Breast epithelium (tissue), 4 donors: ENCODE data around the gene CTCFL. TPM values are rescaled to one million over a fixed set of nuclear protein-coding genes. Genes with fewer than 3 reads are reported as not detected.

Source experiments
- DNase-seq, 2 donors: peaks; one replicate each; pipeline ENCODE4 v3.0.0-alpha.2; 2019; ENCODE audit warnings: low spot score in 2 of 2
- H3K27ac ChIP-seq, 2 donors: fragments of 200-600 bp; sonication (generic) in 1 of 2; one replicate each; pipeline ENCODE4 v1.5.1; 2016 to 2019; ENCODE audit warnings: mild to moderate bottlenecking in 1 of 2
- H3K27me3 ChIP-seq, 2 donors: fragments of 200-600 bp; sonication (generic) in 1 of 2; one replicate each; pipeline versions ENCODE4 v1.5.1 to v1.6.0; 2017 to 2019; ENCODE audit warnings: control low read depth in 1 of 2, mild to moderate bottlenecking in 1 of 2
- H3K36me3 ChIP-seq: fragments of 200-600 bp; one replicate; pipeline ENCODE4 v1.5.1; 2019
- H3K4me1 ChIP-seq, 2 donors: fragments of 200-600 bp; sonication (generic); one replicate each; pipeline ENCODE4 v1.5.1; 2016 to 2019; ENCODE audit warnings: control low read depth in 1 of 2
- H3K4me3 ChIP-seq, 3 donors: fragments of 200-600 bp; sonication (generic); 1 replicate in 2 of 3; 2 replicates in 1 of 3; pipeline ENCODE4 v1.5.1; 2016 to 2019; ENCODE audit warnings: mild to moderate bottlenecking in 3 of 3, moderate library complexity in 2 of 3
- H3K9me3 ChIP-seq, 2 donors: fragments of 200-600 bp; sonication (generic) in 1 of 2; one replicate each; pipeline ENCODE4 v1.5.1; 2016 to 2019; ENCODE audit warnings: control low read depth in 1 of 2
- CTCF ChIP-seq, 3 donors: fragments of 450-650 bp; IDR thresholded peaks; one replicate each; pipeline ENCODE4 v1.5.1; 2016 to 2017; ENCODE audit warnings: antibody characterized with exemption in 3 of 3, mild to moderate bottlenecking in 3 of 3, moderate library complexity in 3 of 3
- POLR2A ChIP-seq: fragments of 450-650 bp; IDR thresholded peaks from one replicate; pipeline ENCODE4 v1.6.1; 2016; ENCODE audit warnings: antibody characterized with exemption, mild to moderate bottlenecking, moderate library complexity
- POLR2AphosphoS5 ChIP-seq, 3 donors: sonication (generic); formaldehyde crosslinking; IDR thresholded peaks; one replicate each; pipeline ENCODE4 v1.6.1; 2017; ENCODE audit warnings: antibody characterized with exemption in 3 of 3
- intact Hi-C: fragments of 100-400 bp; cut with DNase I; formaldehyde crosslinking; loops from one replicate; pipeline ENCODE4 v1.15.1; 2023; ENCODE audit warnings: low total_unique reads
- total RNA-seq, 3 donors: library from RNA; depleted of rRNA; stranded (reverse); fragments of >200 nt; gene quantifications; one replicate each; pipeline ENCODE4 v1.1.0, GENCODE V29; 2016

CTCFL gene
- total RNA-seq, 3 donors from 2014 or later: not detected

GRCh38 chr20:57570920-57571319, 46.0 kb upstream of the CTCFL start:
- no peak for DNase-seq
- no peak for TF ChIP-seq CTCF (IDR thresholded peaks at IDR 0.05)
- no peak for TF ChIP-seq POLR2A
- TF ChIP-seq POLR2AphosphoS5 (IDR thresholded peaks at IDR 0.05): no peak
- H3K27ac ChIP-seq: no peak overlapping the region
- peaks cover 0 to 21% of the 10 kb centered on the region in 2 donors for H3K27me3 ChIP-seq
- H3K4me1 ChIP-seq: no peaks in the 10 kb centered on the region
- H3K4me3 ChIP-seq: no peak overlapping the region
- H3K36me3 ChIP-seq: no peaks in the 10 kb centered on the region
- H3K9me3 ChIP-seq: no peaks in the 10 kb centered on the region
- intact Hi-C loops: no loop called here

GRCh38 chr20:57570145-57570850, 45.4 kb upstream of the CTCFL start:
- Histone ChIP-seq H3K9me3 (no peaks in the 10 kb centered on the region), H3K27me3 (peaks cover 0 to 21% of the 10 kb centered on the region in 2 donors), H3K36me3 (no peaks in the 10 kb centered on the region), H3K4me1 (no peaks in the 10 kb centered on the region), H3K4me3 (no peak overlapping the region), H3K27ac (no peak overlapping the region)
- intact Hi-C loops: no loop called here
- no peak for TF ChIP-seq POLR2AphosphoS5 (IDR thresholded peaks at IDR 0.05)
- TF ChIP-seq CTCF (IDR thresholded peaks at IDR 0.05): no peak
- TF ChIP-seq POLR2A: no peak
- no peak for DNase-seq

GRCh38 chr20:57568960-57569359, 44.0 kb upstream of the CTCFL start:
- TF ChIP-seq POLR2A (no peak), CTCF (IDR thresholded peaks at IDR 0.05) (no peak), POLR2AphosphoS5 (IDR thresholded peaks at IDR 0.05) (no peak)
- no peaks in the 10 kb centered on the region for H3K4me1 ChIP-seq
- no peak overlapping the region for H3K27ac ChIP-seq
- peaks cover 0 to 21% of the 10 kb centered on the region in 2 donors for H3K27me3 ChIP-seq
- no peaks in the 10 kb centered on the region for H3K9me3 ChIP-seq
- H3K4me3 ChIP-seq: no peak overlapping the region
- intact Hi-C loops: no loop called here
- no peaks in the 10 kb centered on the region for H3K36me3 ChIP-seq
- DNase-seq: no peak

- no peak overlapping the region for H3K4me3 ChIP-seq
- no peaks in the 10 kb centered on the region for H3K9me3 ChIP-seq
- no peaks in the 10 kb centered on the region for H3K36me3 ChIP-seq
- no peak for DNase-seq
- TF ChIP-seq POLR2AphosphoS5 (IDR thresholded peaks at IDR 0.05) (no peak), CTCF (IDR thresholded peaks at IDR 0.05) (no peak), POLR2A (no peak)
- H3K27me3 ChIP-seq: peaks cover 0 to 21% of the 10 kb centered on the region in 2 donors
- no peaks in the 10 kb centered on the region for H3K4me1 ChIP-seq
- intact Hi-C loops: no loop called here
- H3K27ac ChIP-seq: no peak overlapping the region
Observed at GRCh38 chr20:57568088-57568896, 43.4 kb upstream of the CTCFL start.

GRCh38 chr20:57567471-57568079, 42.6 kb upstream of the CTCFL start:
- no peak for DNase-seq
- Histone ChIP-seq H3K4me3 (no peak overlapping the region), H3K27ac (no peak overlapping the region), H3K4me1 (no peaks in the 10 kb centered on the region), H3K9me3 (no peaks in the 10 kb centered on the region), H3K27me3 (peaks cover 0 to 18% of the 10 kb centered on the region in 2 donors), H3K36me3 (no peaks in the 10 kb centered on the region)
- TF ChIP-seq CTCF (IDR thresholded peaks at IDR 0.05) (no peak), POLR2AphosphoS5 (IDR thresholded peaks at IDR 0.05) (no peak), POLR2A (no peak)
- intact Hi-C loops: no loop called here
